ENCODE data around the gene RUFY1.

Gene RUFY1

GRCh38 chr5:179568721-179569120, 18.4 kb downstream of the RUFY1 start:
- no peak for DNase-seq (ENCODE audit: low read depth)
- no peak for TF ChIP-seq CTCF (IDR thresholded peaks at IDR 0.05; ENCODE audit: control insufficient read depth, insufficient read depth, low read depth, low read length, missing control alignments)

GRCh38 chr5:179572386-179572785, 22.0 kb downstream of the RUFY1 start:
- no peak for DNase-seq (ENCODE audit: low read depth)
- no peak overlapping the region for H3K4me3 ChIP-seq (ENCODE audit: control insufficient read depth, low read depth, low read length)
- TF ChIP-seq CTCF (IDR thresholded peaks at IDR 0.05; ENCODE audit: control insufficient read depth, insufficient read depth, low read depth, low read length, missing control alignments): no peak

More at GRCh38 chr5:179568721-179569120, 18.4 kb downstream of the RUFY1 start:
- no peak overlapping the region for H3K4me3 ChIP-seq (ENCODE audit: control insufficient read depth, low read depth, low read length)

- H3K4me3 ChIP-seq (ENCODE audit: control insufficient read depth, low read depth, low read length): no peak overlapping the region
- TF ChIP-seq CTCF (IDR thresholded peaks at IDR 0.05; ENCODE audit: control insufficient read depth, insufficient read depth, low read depth, low read length, missing control alignments): no peak
- no peak for DNase-seq (ENCODE audit: low read depth)
Observed at GRCh38 chr5:179577286-179577960, 27.1 kb downstream of the RUFY1 start.

- no peak overlapping the region for H3K4me3 ChIP-seq (ENCODE audit: control insufficient read depth, low read depth, low read length)
- no peak for TF ChIP-seq CTCF (IDR thresholded peaks at IDR 0.05; ENCODE audit: control insufficient read depth, insufficient read depth, low read depth, low read length, missing control alignments)
- DNase-seq (ENCODE audit: low read depth): no peak
Observed at GRCh38 chr5:179585941-179586401, 35.6 kb downstream of the RUFY1 start.

- no peak for TF ChIP-seq CTCF (IDR thresholded peaks at IDR 0.05; ENCODE audit: control insufficient read depth, insufficient read depth, low read depth, low read length, missing control alignments)
- DNase-seq (ENCODE audit: low read depth): no peak
- no peak overlapping the region for H3K4me3 ChIP-seq (ENCODE audit: control insufficient read depth, low read depth, low read length)
Observed at GRCh38 chr5:179588166-179588565, 37.8 kb downstream of the RUFY1 start.

- no peak for TF ChIP-seq CTCF (IDR thresholded peaks at IDR 0.05; ENCODE audit: control insufficient read depth, insufficient read depth, low read depth, low read length, missing control alignments)
Observed at GRCh38 chr5:179595916-179596315, 45.6 kb downstream of the RUFY1 start.

More at GRCh38 chr5:179595916-179596315, 45.6 kb downstream of the RUFY1 start:
- no peak overlapping the region for H3K4me3 ChIP-seq (ENCODE audit: control insufficient read depth, low read depth, low read length)
- no peak for DNase-seq (ENCODE audit: low read depth)
